Liver (tissue), 9 donors: ENCODE results near the gene ACTL10. TPM values are rescaled to one million over a fixed set of nuclear protein-coding genes. Genes with fewer than 3 reads are reported as not detected.

ENCODE experiments used
- DNase-seq: peaks from one replicate; pipeline ENCODE4 v3.0.0-alpha.2; 2017; ENCODE audit warnings: low spot score
- H3K27ac ChIP-seq, 2 donors: one replicate each; pipeline ENCODE4 v1.7.0; 2013; ENCODE audit warnings: inconsistent platforms in 2 of 2, low read length in 2 of 2, control low read depth in 1 of 2, low read depth in 1 of 2, mild to moderate bottlenecking in 1 of 2
- H3K27me3 ChIP-seq, 4 donors: one replicate each; pipeline versions ENCODE4 v1.6.1 to v1.7.0; 2013; ENCODE audit warnings: low read length in 3 of 4, inconsistent platforms in 1 of 4, mild to moderate bottlenecking in 1 of 4, moderate library complexity in 1 of 4; ENCODE audit not compliant: control insufficient read depth in 4 of 4, insufficient read depth in 4 of 4
- H3K36me3 ChIP-seq, 4 donors: one replicate each; pipeline versions ENCODE4 v1.6.1 to v1.7.0; 2013; ENCODE audit warnings: low read length in 3 of 4, mild to moderate bottlenecking in 3 of 4, low read depth in 1 of 4, moderate library complexity in 1 of 4; ENCODE audit not compliant: control insufficient read depth in 4 of 4, insufficient read depth in 3 of 4
- H3K4me1 ChIP-seq, 4 donors: one replicate each; pipeline versions ENCODE4 v1.6.1 to v1.7.0; 2013; ENCODE audit warnings: low read length in 3 of 4, mild to moderate bottlenecking in 3 of 4, moderate library complexity in 1 of 4; ENCODE audit not compliant: control insufficient read depth in 4 of 4, insufficient read depth in 4 of 4
- H3K4me3 ChIP-seq, 3 donors: one replicate each; pipeline versions ENCODE4 v1.6.1 to v1.7.0; 2013; ENCODE audit warnings: low read length in 3 of 3, control low read depth in 1 of 3, low read depth in 1 of 3, mild to moderate bottlenecking in 1 of 3
- H3K9ac ChIP-seq, 2 donors: one replicate each; pipeline ENCODE4 v1.7.0; 2013; ENCODE audit warnings: low read length in 2 of 2, mild to moderate bottlenecking in 2 of 2, moderate library complexity in 2 of 2, control low read depth in 1 of 2, low read depth in 1 of 2
- H3K9me3 ChIP-seq, 4 donors: one replicate each; pipeline versions ENCODE4 v1.6.1 to v1.7.0; 2013; ENCODE audit warnings: low read length in 3 of 4; ENCODE audit not compliant: control insufficient read depth in 4 of 4
- EGR1 ChIP-seq, 2 donors: IDR thresholded peaks; 2 replicates each; pipeline ENCODE4 v1.6.1; 2016 to 2018; ENCODE audit warnings: antibody characterized with exemption in 2 of 2, low read depth in 2 of 2
- FOXA1 ChIP-seq: IDR thresholded peaks from 2 replicates; pipeline ENCODE4 v1.6.1; 2016; ENCODE audit warnings: antibody characterized with exemption
- FOXA2 ChIP-seq: IDR thresholded peaks from 2 replicates; pipeline ENCODE4 v1.6.1; 2016; ENCODE audit warnings: antibody characterized with exemption
- GABPA ChIP-seq, 2 donors: IDR thresholded peaks in 1 of 2; conservative IDR thresholded peaks in 1 of 2; 2 replicates each; pipeline ENCODE4 v1.6.1; 2016; ENCODE audit warnings: antibody characterized with exemption in 2 of 2, mild to moderate bottlenecking in 1 of 2, moderate library complexity in 1 of 2
- HNF4A ChIP-seq, 2 donors: conservative IDR thresholded peaks; 2 replicates each; pipeline ENCODE4 v1.6.1; 2016; ENCODE audit warnings: antibody characterized with exemption in 2 of 2, mild to moderate bottlenecking in 2 of 2
- HNF4G ChIP-seq: IDR thresholded peaks from 2 replicates; pipeline ENCODE4 v1.6.1; 2016; ENCODE audit warnings: antibody characterized with exemption
- NR2F2 ChIP-seq: IDR thresholded peaks from 2 replicates; pipeline ENCODE4 v1.6.1; 2016; ENCODE audit warnings: antibody characterized with exemption
- RAD21 ChIP-seq, 2 donors: IDR thresholded peaks; 2 replicates each; pipeline ENCODE4 v1.6.1; 2016; ENCODE audit warnings: antibody characterized with exemption in 2 of 2, mild to moderate bottlenecking in 2 of 2
- RXRA ChIP-seq, 2 donors: IDR thresholded peaks; 2 replicates each; pipeline ENCODE4 v1.6.1; 2017 to 2018; ENCODE audit warnings: antibody characterized with exemption in 2 of 2, mild to moderate bottlenecking in 1 of 2
- SP1 ChIP-seq: IDR thresholded peaks from 2 replicates; pipeline ENCODE4 v1.6.1; 2018; ENCODE audit warnings: antibody characterized with exemption, mild to moderate bottlenecking
- WGBS: extraction: QIAGEN DNeasy Blood & Tissue Kit; methylation state at CpG from one replicate; pipeline ENCODE4 v1.1.7; 2013; 5-methylcytosine and 5-hydroxymethylcytosine counted together
- polyA plus RNA-seq, 2 donors: library from polyadenylated mRNA; stranded (reverse) in 1 of 2; unstranded in 1 of 2; fragments of 200-250 nt in 1 of 2; fragments of >200 nt in 1 of 2; fragmentation: Nextera tagmentation in 1 of 2; extraction: Ambion mirVana in 1 of 2; gene quantifications; one replicate each; pipeline versions ENCODE4 v1.2.1 to v1.2.3, GENCODE V29; 2013 to 2015
- total RNA-seq, 2 donors: library from RNA; depleted of rRNA; stranded (reverse); fragments of >200 nt; gene quantifications; one replicate each; pipeline ENCODE4 v1.2.3, GENCODE V29; 2014
- TF ChIP-seq, protein P1 (sequence below): IDR thresholded peaks from 2 replicates; pipeline ENCODE4 v1.6.1; 2016; ENCODE audit warnings: antibody characterized with exemption
- TF ChIP-seq, protein P2 (sequence below): IDR thresholded peaks from 2 replicates; pipeline ENCODE4 v1.6.1; 2016; ENCODE audit warnings: antibody characterized with exemption
- TF ChIP-seq, protein P3 (sequence below): IDR thresholded peaks from 2 replicates; pipeline ENCODE4 v1.6.1; 2016; ENCODE audit warnings: antibody characterized with exemption, mild to moderate bottlenecking
- TF ChIP-seq, protein P4 (sequence below): fragments of 150-350 bp; IDR thresholded peaks from 2 replicates; pipeline ENCODE4 v1.5.1; 2017; ENCODE audit warnings: improper control_type of control experiment, low read depth, low read length; ENCODE audit not compliant: missing input control
- TF ChIP-seq, protein P5 (sequence below): IDR thresholded peaks from 2 replicates; pipeline ENCODE4 v1.6.1; 2016; ENCODE audit warnings: antibody characterized with exemption
- donor health status: healthy.
- donor health status: healthy.
- donor health status: healthy.
- donor health status: healthy.
- donor health status: healthy.

Gene ACTL10
- total and polyA plus RNA-seq, 4 donors = 0.10 to 0.50 (median 0.35) TPM

DNA sequence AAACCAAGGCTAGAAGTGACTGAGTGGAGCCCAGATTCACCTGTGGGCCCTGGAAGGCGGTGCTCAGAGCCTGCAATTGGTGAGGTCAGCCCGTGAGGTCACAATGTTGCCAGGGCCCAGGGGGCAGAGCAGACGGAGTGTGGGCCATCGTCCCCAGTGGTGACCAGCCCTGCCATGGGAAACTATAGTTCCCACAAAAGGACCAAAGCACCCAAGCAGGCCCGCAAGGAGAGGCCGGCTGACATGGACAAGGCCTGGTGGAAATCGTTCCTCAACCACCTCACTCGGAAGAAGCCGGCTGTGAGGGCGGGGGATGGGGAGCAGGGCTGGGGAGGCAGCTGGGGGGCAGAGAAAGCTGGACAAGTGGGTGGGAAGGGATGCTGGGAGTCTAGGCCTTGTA is 4.6 kb upstream of the ACTL10 start, which contains the start of gene C20orf144:
C20orf144 (plus strand) TSS at position 156 of the 400 bp plus-strand sequence; CDS start at position 175, 19 bp downstream.
- WGBS = 95% methylated on average over 10 of the region's 10 CpGs
- DNase-seq = no peak
- Histone ChIP-seq H3K4me1 (peaks cover 3 to 31% (median 16%) of the 10 kb centered on the region in 4 donors), H3K9me3 (no peaks in the 10 kb centered on the region), H3K36me3 (peaks cover 0 to 2% (median under 1%) of the 10 kb centered on the region in 4 donors), H3K27me3 (no peaks in the 10 kb centered on the region), H3K9ac (peak within 1 kb of the TSS in 1 of 2 donors; percentile 47), H3K4me3 (peak within 1 kb of the TSS; percentile 56 to 74 (median 58)), H3K27ac (peak within 1 kb of the TSS; percentile 81 to 82)
- no peak for TF ChIP-seq RXRA (IDR thresholded peaks at IDR 0.05)
- TF ChIP-seq, protein P1, sequence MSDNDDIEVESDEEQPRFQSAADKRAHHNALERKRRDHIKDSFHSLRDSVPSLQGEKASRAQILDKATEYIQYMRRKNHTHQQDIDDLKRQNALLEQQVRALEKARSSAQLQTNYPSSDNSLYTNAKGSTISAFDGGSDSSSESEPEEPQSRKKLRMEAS = no peak
- TF ChIP-seq HNF4A (conservative IDR thresholded peaks at IDR 0.05) = no peak

DNA sequence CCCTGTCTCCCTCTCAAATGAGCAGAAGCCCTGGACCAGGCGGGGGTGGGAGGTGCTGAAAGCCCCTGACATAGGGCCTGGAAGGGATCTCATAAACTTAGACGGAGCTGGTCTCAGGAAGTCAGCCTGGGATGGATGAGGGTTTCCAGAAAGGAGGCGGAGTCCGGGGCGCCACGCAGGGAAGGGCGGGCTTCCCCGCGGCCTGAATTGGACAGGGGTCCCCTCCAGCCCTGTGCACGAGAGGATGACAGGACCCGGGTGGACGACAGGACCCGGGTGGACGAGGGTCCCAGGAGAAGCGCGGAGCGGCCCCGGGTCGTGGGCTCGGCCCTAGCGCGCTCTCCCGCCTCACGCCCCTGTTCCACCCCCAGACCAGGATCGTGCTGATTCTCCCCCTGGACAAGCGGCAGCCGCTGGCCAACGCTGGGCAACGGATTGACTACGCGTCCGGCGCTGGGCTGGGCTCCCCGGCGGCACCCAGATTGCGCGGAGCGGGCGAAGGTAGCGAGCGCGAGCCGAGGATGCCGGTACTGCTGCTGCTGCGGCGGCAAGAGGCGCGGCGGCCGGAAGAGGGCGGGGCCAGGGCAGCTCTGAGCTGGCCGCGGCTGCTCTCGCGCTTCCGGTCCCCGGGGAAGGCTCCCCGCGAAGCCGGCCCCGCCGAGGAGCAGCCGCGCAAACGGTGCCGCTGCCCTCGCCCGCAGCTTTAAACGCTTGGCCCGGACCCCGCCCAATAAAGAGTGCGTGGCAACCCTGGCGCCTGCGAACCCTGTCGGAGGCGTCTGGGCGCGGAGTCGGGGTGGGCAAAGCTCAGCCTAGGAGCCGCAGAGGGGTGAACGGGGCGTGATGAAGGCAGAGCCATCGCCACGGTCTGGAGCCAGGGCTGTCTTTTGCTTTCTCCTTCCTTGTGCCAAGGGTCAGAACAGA is 3.3 kb upstream of the ACTL10 start:
- peak; percentile 83 for DNase-seq
- H3K9ac ChIP-seq = peak overlapping the region; percentile 14 to 47
- H3K9me3 ChIP-seq = no peaks in the 10 kb centered on the region
- peak overlapping the region; percentile 81 to 82 for H3K27ac ChIP-seq
- 1% methylated on average over 84 of the region's 84 CpGs for WGBS
- peaks cover 0 to 2% (median under 1%) of the 10 kb centered on the region in 4 donors for H3K36me3 ChIP-seq
- TF ChIP-seq SP1 = peak; percentile 20
- TF ChIP-seq GABPA (IDR thresholded peaks at IDR 0.05 in 1 of 2, conservative IDR thresholded peaks at IDR 0.05 in 1 of 2) = peak; percentile 63 to 86
- TF ChIP-seq, protein P2, sequence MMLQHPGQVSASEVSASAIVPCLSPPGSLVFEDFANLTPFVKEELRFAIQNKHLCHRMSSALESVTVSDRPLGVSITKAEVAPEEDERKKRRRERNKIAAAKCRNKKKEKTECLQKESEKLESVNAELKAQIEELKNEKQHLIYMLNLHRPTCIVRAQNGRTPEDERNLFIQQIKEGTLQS = no peak
- TF ChIP-seq, protein P3, sequence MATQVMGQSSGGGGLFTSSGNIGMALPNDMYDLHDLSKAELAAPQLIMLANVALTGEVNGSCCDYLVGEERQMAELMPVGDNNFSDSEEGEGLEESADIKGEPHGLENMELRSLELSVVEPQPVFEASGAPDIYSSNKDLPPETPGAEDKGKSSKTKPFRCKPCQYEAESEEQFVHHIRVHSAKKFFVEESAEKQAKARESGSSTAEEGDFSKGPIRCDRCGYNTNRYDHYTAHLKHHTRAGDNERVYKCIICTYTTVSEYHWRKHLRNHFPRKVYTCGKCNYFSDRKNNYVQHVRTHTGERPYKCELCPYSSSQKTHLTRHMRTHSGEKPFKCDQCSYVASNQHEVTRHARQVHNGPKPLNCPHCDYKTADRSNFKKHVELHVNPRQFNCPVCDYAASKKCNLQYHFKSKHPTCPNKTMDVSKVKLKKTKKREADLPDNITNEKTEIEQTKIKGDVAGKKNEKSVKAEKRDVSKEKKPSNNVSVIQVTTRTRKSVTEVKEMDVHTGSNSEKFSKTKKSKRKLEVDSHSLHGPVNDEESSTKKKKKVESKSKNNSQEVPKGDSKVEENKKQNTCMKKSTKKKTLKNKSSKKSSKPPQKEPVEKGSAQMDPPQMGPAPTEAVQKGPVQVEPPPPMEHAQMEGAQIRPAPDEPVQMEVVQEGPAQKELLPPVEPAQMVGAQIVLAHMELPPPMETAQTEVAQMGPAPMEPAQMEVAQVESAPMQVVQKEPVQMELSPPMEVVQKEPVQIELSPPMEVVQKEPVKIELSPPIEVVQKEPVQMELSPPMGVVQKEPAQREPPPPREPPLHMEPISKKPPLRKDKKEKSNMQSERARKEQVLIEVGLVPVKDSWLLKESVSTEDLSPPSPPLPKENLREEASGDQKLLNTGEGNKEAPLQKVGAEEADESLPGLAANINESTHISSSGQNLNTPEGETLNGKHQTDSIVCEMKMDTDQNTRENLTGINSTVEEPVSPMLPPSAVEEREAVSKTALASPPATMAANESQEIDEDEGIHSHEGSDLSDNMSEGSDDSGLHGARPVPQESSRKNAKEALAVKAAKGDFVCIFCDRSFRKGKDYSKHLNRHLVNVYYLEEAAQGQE = peak; percentile 24
- peak overlapping the region; percentile 56 to 74 (median 58) for H3K4me3 ChIP-seq
- H3K4me1 ChIP-seq = peaks cover 3 to 43% (median 20%) of the 10 kb centered on the region in 4 donors
- no peaks in the 10 kb centered on the region for H3K27me3 ChIP-seq

DNA sequence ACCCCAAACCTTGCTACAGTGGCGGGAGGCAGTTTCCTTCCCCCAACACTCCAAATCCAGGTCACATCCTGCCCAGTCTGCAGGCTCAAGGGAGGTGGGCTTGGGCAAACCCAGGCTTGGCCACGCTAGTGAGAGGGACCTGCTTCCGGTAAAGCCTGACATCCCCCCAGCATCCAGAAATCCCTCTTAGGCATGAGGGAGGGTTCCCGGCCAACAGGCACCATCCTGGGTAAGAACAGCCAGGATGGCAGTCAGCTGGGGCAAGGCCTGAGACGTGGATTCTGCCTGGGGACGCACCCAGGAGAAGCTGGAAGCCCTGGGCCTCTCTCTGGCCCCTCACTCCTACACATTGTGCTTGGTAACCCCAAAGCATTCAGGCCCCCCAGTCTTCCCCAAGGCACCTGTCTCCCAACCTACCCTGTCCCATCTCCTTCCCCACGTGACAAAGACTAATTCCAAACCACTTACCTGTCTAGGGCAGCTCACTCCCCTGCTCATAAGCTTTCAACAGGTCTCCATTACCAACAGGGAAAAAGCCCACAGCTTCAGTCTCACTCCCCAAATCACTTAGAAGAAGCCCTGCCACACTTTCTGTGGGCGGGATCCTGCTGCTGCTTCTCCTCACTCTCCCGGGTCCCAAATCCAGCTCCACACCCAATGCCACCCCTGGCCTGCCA is 2.5 kb upstream of the ACTL10 start:
- WGBS = 59% methylated on average over 9 of the region's 9 CpGs
- Histone ChIP-seq H3K27ac (peak overlapping the region; percentile 81 to 82), H3K4me1 (peaks cover 3 to 43% (median 20%) of the 10 kb centered on the region in 4 donors), H3K9me3 (no peaks in the 10 kb centered on the region), H3K9ac (peak overlapping the region in 1 of 2 donors; percentile 14), H3K27me3 (no peaks in the 10 kb centered on the region), H3K4me3 (peak overlapping the region; percentile 3 to 74 (median 56)), H3K36me3 (peaks cover 0 to 3% (median 0%) of the 10 kb centered on the region in 4 donors)
- no peak for DNase-seq
- no peak for TF ChIP-seq FOXA2
- TF ChIP-seq NR2F2 = no peak
- TF ChIP-seq SP1 = no peak
- TF ChIP-seq EGR1 (IDR thresholded peaks at IDR 0.05; ENCODE audit: low read depth in 2 of 2) = no peak
- TF ChIP-seq, protein P4, sequence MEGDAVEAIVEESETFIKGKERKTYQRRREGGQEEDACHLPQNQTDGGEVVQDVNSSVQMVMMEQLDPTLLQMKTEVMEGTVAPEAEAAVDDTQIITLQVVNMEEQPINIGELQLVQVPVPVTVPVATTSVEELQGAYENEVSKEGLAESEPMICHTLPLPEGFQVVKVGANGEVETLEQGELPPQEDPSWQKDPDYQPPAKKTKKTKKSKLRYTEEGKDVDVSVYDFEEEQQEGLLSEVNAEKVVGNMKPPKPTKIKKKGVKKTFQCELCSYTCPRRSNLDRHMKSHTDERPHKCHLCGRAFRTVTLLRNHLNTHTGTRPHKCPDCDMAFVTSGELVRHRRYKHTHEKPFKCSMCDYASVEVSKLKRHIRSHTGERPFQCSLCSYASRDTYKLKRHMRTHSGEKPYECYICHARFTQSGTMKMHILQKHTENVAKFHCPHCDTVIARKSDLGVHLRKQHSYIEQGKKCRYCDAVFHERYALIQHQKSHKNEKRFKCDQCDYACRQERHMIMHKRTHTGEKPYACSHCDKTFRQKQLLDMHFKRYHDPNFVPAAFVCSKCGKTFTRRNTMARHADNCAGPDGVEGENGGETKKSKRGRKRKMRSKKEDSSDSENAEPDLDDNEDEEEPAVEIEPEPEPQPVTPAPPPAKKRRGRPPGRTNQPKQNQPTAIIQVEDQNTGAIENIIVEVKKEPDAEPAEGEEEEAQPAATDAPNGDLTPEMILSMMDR = no peak
- TF ChIP-seq HNF4G = no peak
- TF ChIP-seq RAD21 (IDR thresholded peaks at IDR 0.05) = no peak
- no peak for TF ChIP-seq GABPA (IDR thresholded peaks at IDR 0.05 in 1 of 2, conservative IDR thresholded peaks at IDR 0.05 in 1 of 2)
- TF ChIP-seq, protein P5, sequence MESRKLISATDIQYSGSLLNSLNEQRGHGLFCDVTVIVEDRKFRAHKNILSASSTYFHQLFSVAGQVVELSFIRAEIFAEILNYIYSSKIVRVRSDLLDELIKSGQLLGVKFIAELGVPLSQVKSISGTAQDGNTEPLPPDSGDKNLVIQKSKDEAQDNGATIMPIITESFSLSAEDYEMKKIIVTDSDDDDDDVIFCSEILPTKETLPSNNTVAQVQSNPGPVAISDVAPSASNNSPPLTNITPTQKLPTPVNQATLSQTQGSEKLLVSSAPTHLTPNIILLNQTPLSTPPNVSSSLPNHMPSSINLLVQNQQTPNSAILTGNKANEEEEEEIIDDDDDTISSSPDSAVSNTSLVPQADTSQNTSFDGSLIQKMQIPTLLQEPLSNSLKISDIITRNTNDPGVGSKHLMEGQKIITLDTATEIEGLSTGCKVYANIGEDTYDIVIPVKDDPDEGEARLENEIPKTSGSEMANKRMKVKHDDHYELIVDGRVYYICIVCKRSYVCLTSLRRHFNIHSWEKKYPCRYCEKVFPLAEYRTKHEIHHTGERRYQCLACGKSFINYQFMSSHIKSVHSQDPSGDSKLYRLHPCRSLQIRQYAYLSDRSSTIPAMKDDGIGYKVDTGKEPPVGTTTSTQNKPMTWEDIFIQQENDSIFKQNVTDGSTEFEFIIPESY = no peak
- TF ChIP-seq FOXA1 = no peak
- no peak for TF ChIP-seq RXRA (IDR thresholded peaks at IDR 0.05)
- TF ChIP-seq, protein P2 = no peak
